GM23338 (cell line): ENCODE results near the gene AOPEP. TPM values are rescaled to one million over a fixed set of nuclear protein-coding genes. Genes with fewer than 3 reads are reported as not detected.

Experiments
- ATAC-seq: fragments of 200-7000 bp; cut with Tn5 transposase; 3 replicates; pipeline ENCODE4 v1.9.1; 2020
- DNase-seq: peaks from one replicate; pipeline ENCODE4 v3.0.0-alpha.2; 2015; ENCODE audit warnings: low spot score
- H2AFZ ChIP-seq: fragments of 200-600 bp; sonication (generic); 2 replicates; pipeline ENCODE4 v1.8.0; 2016; ENCODE audit warnings: antibody characterized with exemption, mild to moderate bottlenecking, moderate library complexity
- H3F3A ChIP-seq: fragments of 200-600 bp; sonication (generic); replicated peaks from 2 replicates; pipeline ENCODE4 v1.8.0; 2017; ENCODE audit warnings: antibody characterized with exemption, mixed run types, low read depth
- H3K27ac ChIP-seq: fragments of 200-600 bp; sonication (generic); 2 replicates; pipeline ENCODE4 v1.6.1; 2016; ENCODE audit warnings: low read depth
- H3K27me3 ChIP-seq: fragments of 200-600 bp; sonication (generic); 2 replicates; pipeline ENCODE4 v1.8.0; 2016; ENCODE audit warnings: mild to moderate bottlenecking, mixed run types, moderate library complexity; ENCODE audit not compliant: insufficient read depth
- H3K36me3 ChIP-seq: fragments of 200-600 bp; sonication (generic); 2 replicates; pipeline ENCODE4 v1.8.0; 2016; ENCODE audit warnings: mild to moderate bottlenecking; ENCODE audit not compliant: insufficient read depth
- H3K4me1 ChIP-seq: fragments of 200-600 bp; sonication (generic); 2 replicates; pipeline ENCODE4 v1.8.0; 2016; ENCODE audit warnings: mild to moderate bottlenecking, moderate library complexity; ENCODE audit not compliant: insufficient read depth
- H3K4me2 ChIP-seq: fragments of 200-600 bp; sonication (generic); 2 replicates; pipeline ENCODE4 v1.7.1; 2017; ENCODE audit warnings: mixed run types
- H3K4me3 ChIP-seq: fragments of 200-600 bp; sonication (generic); 2 replicates; pipeline ENCODE4 v1.6.1; 2016; ENCODE audit warnings: mixed run types
- H3K79me2 ChIP-seq: fragments of 200-600 bp; sonication (generic); replicated peaks from 2 replicates; pipeline ENCODE4 v1.8.0; 2017; ENCODE audit warnings: mild to moderate bottlenecking; ENCODE audit not compliant: insufficient read depth
- H3K9me2 ChIP-seq: fragments of 200-600 bp; sonication (generic); 2 replicates; pipeline ENCODE4 v1.8.0; 2017; ENCODE audit not compliant: insufficient read depth
- H4K20me1 ChIP-seq: fragments of 200-600 bp; sonication (generic); replicated peaks from 2 replicates; pipeline ENCODE4 v1.8.0; 2017; ENCODE audit warnings: mild to moderate bottlenecking; ENCODE audit not compliant: insufficient read depth
- H3K27ac Mint-ChIP-seq: 2 replicates; pipeline ENCODE4 v1.8.0; 2020; ENCODE audit warnings: inconsistent platforms, mild to moderate bottlenecking, moderate library complexity, mixed read lengths
- H3K27me3 Mint-ChIP-seq: 3 replicates; pipeline ENCODE4 v1.8.0; 2022; ENCODE audit warnings: low read depth, mild to moderate bottlenecking, moderate library complexity, mixed read lengths, inconsistent platforms; ENCODE audit not compliant: insufficient read depth, poor library complexity
- H3K36me3 Mint-ChIP-seq: 3 replicates; pipeline ENCODE4 v1.8.0; 2021; ENCODE audit warnings: low read depth, mild to moderate bottlenecking, inconsistent platforms, moderate library complexity, mixed read lengths
- H3K4me1 Mint-ChIP-seq: 3 replicates; pipeline ENCODE4 v1.8.0; 2020; ENCODE audit warnings: mild to moderate bottlenecking, inconsistent platforms, mixed read lengths
- H3K4me3 Mint-ChIP-seq: 3 replicates; pipeline ENCODE4 v1.8.0; 2021; ENCODE audit warnings: moderate library complexity, mild to moderate bottlenecking, inconsistent platforms, mixed read lengths
- H3K9me3 Mint-ChIP-seq: 3 replicates; pipeline ENCODE4 v1.8.0; 2020; ENCODE audit warnings: moderate library complexity, mild to moderate bottlenecking, inconsistent platforms, mixed read lengths
- CREB1 ChIP-seq: fragments of 250-450 bp; sonication (Bioruptor Pico); IDR thresholded peaks from 2 replicates; pipeline ENCODE4 v1.5.0; 2020; ENCODE audit warnings: low read depth, mild to moderate bottlenecking, moderate library complexity
- EZH2 ChIP-seq: fragments of 200-600 bp; sonication (generic); IDR thresholded peaks from one replicate; pipeline ENCODE4 v1.8.0; 2017; ENCODE audit warnings: antibody characterized with exemption, mild to moderate bottlenecking, low read depth; ENCODE audit not compliant: unreplicated experiment
- EZH2phosphoT487 ChIP-seq: fragments of 200-600 bp; sonication (generic); IDR thresholded peaks from one replicate; pipeline ENCODE4 v1.8.1; 2018; ENCODE audit warnings: antibody characterized with exemption; ENCODE audit not compliant: unreplicated experiment
- JUNB ChIP-seq: IDR thresholded peaks from one replicate; pipeline ENCODE4 v1.6.1; 2016; ENCODE audit warnings: antibody characterized with exemption; ENCODE audit not compliant: unreplicated experiment
- NANOG ChIP-seq: IDR thresholded peaks from 2 replicates; pipeline ENCODE4 v1.6.1; 2016; ENCODE audit warnings: antibody characterized with exemption, borderline replicate concordance
- POLR2AphosphoS5 ChIP-seq: IDR thresholded peaks from 2 replicates; pipeline ENCODE4 v1.6.1; 2016; ENCODE audit warnings: antibody characterized with exemption, low read depth
- STAT1 ChIP-seq: IDR thresholded peaks from one replicate; pipeline ENCODE4 v1.6.1; 2016; ENCODE audit warnings: antibody characterized with exemption; ENCODE audit not compliant: unreplicated experiment
- ZNF114 ChIP-seq: fragments of 250-450 bp; sonication (Bioruptor Pico); IDR thresholded peaks from 2 replicates; pipeline ENCODE4 v1.5.0; 2020; ENCODE audit warnings: mild to moderate bottlenecking, moderate library complexity
- ZNF331 ChIP-seq: fragments of 250-450 bp; sonication (Bioruptor Pico); IDR thresholded peaks from 2 replicates; pipeline ENCODE4 v1.5.0; 2020; ENCODE audit warnings: low read depth, mild to moderate bottlenecking, moderate library complexity
- polyA plus RNA-seq: library from polyadenylated mRNA; unstranded; fragments of >200 nt; fragmentation: Nextera tagmentation; extraction: Ambion mirVana; gene quantifications from 2 replicates; pipeline ENCODE4 v1.2.1, GENCODE V29; 2016
- total RNA-seq: library from RNA; depleted of rRNA; stranded (reverse); fragments of >200 nt; shearing (Covaris generic); gene quantifications from 2 replicates; pipeline ENCODE4 v1.2.3, GENCODE V29; 2014
- TF ChIP-seq, protein P1 (sequence below): IDR thresholded peaks from one replicate; pipeline ENCODE4 v1.6.1; 2018; ENCODE audit warnings: antibody characterized with exemption; ENCODE audit not compliant: unreplicated experiment
- TF ChIP-seq, protein P2 (sequence below), 2 experiments: fragments of 200-600 bp in 1 of 2; sonication (generic) in 1 of 2; conservative IDR thresholded peaks; 2 replicates each; pipeline versions ENCODE4 v1.5.1 to v1.6.1; 2016 to 2017; ENCODE audit warnings: antibody characterized with exemption in 2 of 2, low read depth in 2 of 2, mild to moderate bottlenecking in 2 of 2, moderate library complexity in 1 of 2
- TF ChIP-seq, protein P3 (sequence below): IDR thresholded peaks from 2 replicates; pipeline ENCODE4 v1.6.1; 2016; ENCODE audit warnings: antibody characterized with exemption
- TF ChIP-seq, protein P4 (sequence below): fragments of 250-450 bp; sonication (Bioruptor Pico); IDR thresholded peaks from 2 replicates; pipeline ENCODE4 v1.5.0; 2020; ENCODE audit warnings: mild to moderate bottlenecking, moderate library complexity

Gene AOPEP
- total and polyA plus RNA-seq, 2 experiments from 2014 or later, result 7.0 to 16.5 TPM

DNA sequence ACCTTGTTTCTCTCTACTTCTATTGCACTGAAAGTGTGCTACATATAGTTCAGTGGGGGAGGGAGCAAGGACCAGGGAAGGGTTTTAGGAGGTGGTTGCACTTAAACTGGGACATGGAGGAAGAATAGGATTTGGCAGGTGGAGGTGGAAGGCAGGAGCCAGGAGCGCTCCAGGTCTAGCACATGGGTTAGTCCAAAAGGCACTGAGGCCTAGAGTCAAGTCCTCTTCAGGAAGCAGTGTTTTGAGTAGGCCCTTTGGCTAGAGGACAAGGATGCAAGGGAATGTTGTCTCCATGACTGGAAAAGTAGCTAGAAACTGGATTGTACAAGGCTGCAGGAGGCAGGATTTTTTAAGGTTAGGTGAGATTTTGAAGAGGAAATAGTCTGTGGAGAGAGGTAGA, 31.5 kb downstream of the AOPEP start:
- no peak for DNase-seq
- no peak overlapping the region for H2AFZ ChIP-seq
- H3K4me2 ChIP-seq, result no peak overlapping the region
- Mint-ChIP-seq H3K9me3 (no peaks in the 10 kb centered on the region), H3K36me3 (no peaks in the 10 kb centered on the region), H3K4me1 (peaks cover 13% of the 10 kb centered on the region), H3K27ac (peak overlapping the region; percentile 5; the same call in 1 of the 2 replicates), H3K4me3 (no peak overlapping the region), H3K27me3 (no peaks in the 10 kb centered on the region)
- no peaks in the 10 kb centered on the region for H3K4me1 ChIP-seq
- TF ChIP-seq, protein P1, sequence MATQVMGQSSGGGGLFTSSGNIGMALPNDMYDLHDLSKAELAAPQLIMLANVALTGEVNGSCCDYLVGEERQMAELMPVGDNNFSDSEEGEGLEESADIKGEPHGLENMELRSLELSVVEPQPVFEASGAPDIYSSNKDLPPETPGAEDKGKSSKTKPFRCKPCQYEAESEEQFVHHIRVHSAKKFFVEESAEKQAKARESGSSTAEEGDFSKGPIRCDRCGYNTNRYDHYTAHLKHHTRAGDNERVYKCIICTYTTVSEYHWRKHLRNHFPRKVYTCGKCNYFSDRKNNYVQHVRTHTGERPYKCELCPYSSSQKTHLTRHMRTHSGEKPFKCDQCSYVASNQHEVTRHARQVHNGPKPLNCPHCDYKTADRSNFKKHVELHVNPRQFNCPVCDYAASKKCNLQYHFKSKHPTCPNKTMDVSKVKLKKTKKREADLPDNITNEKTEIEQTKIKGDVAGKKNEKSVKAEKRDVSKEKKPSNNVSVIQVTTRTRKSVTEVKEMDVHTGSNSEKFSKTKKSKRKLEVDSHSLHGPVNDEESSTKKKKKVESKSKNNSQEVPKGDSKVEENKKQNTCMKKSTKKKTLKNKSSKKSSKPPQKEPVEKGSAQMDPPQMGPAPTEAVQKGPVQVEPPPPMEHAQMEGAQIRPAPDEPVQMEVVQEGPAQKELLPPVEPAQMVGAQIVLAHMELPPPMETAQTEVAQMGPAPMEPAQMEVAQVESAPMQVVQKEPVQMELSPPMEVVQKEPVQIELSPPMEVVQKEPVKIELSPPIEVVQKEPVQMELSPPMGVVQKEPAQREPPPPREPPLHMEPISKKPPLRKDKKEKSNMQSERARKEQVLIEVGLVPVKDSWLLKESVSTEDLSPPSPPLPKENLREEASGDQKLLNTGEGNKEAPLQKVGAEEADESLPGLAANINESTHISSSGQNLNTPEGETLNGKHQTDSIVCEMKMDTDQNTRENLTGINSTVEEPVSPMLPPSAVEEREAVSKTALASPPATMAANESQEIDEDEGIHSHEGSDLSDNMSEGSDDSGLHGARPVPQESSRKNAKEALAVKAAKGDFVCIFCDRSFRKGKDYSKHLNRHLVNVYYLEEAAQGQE, result no peak
- TF ChIP-seq ZNF114 (CRISPR knock-in tag) (no peak), CREB1 (CRISPR knock-in tag) (no peak), EZH2 (no peak), JUNB (no peak), EZH2phosphoT487 (no peak), ZNF331 (no peak), NANOG (no peak), STAT1 (no peak), POLR2AphosphoS5 (no peak)
- TF ChIP-seq, protein P2, sequence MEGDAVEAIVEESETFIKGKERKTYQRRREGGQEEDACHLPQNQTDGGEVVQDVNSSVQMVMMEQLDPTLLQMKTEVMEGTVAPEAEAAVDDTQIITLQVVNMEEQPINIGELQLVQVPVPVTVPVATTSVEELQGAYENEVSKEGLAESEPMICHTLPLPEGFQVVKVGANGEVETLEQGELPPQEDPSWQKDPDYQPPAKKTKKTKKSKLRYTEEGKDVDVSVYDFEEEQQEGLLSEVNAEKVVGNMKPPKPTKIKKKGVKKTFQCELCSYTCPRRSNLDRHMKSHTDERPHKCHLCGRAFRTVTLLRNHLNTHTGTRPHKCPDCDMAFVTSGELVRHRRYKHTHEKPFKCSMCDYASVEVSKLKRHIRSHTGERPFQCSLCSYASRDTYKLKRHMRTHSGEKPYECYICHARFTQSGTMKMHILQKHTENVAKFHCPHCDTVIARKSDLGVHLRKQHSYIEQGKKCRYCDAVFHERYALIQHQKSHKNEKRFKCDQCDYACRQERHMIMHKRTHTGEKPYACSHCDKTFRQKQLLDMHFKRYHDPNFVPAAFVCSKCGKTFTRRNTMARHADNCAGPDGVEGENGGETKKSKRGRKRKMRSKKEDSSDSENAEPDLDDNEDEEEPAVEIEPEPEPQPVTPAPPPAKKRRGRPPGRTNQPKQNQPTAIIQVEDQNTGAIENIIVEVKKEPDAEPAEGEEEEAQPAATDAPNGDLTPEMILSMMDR (conservative IDR thresholded peaks at IDR 0.05; ENCODE audit: low read depth in 2 of 2), result no peak
- TF ChIP-seq, protein P3, sequence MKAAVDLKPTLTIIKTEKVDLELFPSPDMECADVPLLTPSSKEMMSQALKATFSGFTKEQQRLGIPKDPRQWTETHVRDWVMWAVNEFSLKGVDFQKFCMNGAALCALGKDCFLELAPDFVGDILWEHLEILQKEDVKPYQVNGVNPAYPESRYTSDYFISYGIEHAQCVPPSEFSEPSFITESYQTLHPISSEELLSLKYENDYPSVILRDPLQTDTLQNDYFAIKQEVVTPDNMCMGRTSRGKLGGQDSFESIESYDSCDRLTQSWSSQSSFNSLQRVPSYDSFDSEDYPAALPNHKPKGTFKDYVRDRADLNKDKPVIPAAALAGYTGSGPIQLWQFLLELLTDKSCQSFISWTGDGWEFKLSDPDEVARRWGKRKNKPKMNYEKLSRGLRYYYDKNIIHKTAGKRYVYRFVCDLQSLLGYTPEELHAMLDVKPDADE, result no peak
- TF ChIP-seq, protein P4, sequence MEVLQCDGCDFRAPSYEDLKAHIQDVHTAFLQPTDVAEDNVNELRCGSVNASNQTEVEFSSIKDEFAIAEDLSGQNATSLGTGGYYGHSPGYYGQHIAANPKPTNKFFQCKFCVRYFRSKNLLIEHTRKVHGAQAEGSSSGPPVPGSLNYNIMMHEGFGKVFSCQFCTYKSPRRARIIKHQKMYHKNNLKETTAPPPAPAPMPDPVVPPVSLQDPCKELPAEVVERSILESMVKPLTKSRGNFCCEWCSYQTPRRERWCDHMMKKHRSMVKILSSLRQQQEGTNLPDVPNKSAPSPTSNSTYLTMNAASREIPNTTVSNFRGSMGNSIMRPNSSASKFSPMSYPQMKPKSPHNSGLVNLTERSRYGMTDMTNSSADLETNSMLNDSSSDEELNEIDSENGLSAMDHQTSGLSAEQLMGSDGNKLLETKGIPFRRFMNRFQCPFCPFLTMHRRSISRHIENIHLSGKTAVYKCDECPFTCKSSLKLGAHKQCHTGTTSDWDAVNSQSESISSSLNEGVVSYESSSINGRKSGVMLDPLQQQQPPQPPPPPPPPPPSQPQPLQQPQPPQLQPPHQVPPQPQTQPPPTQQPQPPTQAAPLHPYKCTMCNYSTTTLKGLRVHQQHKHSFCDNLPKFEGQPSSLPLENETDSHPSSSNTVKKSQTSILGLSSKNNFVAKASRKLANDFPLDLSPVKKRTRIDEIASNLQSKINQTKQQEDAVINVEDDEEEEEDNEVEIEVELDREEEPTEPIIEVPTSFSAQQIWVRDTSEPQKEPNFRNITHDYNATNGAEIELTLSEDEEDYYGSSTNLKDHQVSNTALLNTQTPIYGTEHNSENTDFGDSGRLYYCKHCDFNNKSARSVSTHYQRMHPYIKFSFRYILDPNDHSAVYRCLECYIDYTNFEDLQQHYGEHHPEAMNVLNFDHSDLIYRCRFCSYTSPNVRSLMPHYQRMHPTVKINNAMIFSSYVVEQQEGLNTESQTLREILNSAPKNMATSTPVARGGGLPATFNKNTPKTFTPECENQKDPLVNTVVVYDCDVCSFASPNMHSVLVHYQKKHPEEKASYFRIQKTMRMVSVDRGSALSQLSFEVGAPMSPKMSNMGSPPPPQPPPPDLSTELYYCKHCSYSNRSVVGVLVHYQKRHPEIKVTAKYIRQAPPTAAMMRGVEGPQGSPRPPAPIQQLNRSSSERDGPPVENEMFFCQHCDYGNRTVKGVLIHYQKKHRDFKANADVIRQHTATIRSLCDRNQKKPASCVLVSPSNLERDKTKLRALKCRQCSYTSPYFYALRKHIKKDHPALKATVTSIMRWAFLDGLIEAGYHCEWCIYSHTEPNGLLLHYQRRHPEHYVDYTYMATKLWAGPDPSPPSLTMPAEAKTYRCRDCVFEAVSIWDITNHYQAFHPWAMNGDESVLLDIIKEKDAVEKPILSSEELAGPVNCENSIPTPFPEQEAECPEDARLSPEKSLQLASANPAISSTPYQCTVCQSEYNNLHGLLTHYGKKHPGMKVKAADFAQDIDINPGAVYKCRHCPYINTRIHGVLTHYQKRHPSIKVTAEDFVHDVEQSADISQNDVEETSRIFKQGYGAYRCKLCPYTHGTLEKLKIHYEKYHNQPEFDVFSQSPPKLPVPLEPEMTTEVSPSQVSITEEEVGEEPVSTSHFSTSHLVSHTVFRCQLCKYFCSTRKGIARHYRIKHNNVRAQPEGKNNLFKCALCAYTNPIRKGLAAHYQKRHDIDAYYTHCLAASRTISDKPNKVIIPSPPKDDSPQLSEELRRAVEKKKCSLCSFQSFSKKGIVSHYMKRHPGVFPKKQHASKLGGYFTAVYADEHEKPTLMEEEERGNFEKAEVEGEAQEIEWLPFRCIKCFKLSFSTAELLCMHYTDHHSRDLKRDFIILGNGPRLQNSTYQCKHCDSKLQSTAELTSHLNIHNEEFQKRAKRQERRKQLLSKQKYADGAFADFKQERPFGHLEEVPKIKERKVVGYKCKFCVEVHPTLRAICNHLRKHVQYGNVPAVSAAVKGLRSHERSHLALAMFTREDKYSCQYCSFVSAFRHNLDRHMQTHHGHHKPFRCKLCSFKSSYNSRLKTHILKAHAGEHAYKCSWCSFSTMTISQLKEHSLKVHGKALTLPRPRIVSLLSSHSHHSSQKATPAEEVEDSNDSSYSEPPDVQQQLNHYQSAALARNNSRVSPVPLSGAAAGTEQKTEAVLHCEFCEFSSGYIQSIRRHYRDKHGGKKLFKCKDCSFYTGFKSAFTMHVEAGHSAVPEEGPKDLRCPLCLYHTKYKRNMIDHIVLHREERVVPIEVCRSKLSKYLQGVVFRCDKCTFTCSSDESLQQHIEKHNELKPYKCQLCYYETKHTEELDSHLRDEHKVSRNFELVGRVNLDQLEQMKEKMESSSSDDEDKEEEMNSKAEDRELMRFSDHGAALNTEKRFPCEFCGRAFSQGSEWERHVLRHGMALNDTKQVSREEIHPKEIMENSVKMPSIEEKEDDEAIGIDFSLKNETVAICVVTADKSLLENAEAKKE (CRISPR knock-in tag), result no peak
- no peaks in the 10 kb centered on the region; the same call in 1 of the 2 replicates for H4K20me1 ChIP-seq
- H3K36me3 ChIP-seq, result peaks cover 9% of the 10 kb centered on the region; the same call in 1 of the 2 replicates
- H3F3A ChIP-seq, result no peaks in the 10 kb centered on the region
- no peaks in the 10 kb centered on the region for H3K9me2 ChIP-seq
- ATAC-seq, result no peak
- H3K27ac ChIP-seq, result no peak overlapping the region
- H3K27me3 ChIP-seq, result no peaks in the 10 kb centered on the region
- peaks cover 6% of the 10 kb centered on the region; the same call in 1 of the 2 replicates for H3K79me2 ChIP-seq
- H3K4me3 ChIP-seq, result no peak overlapping the region
